Anterior cingulate cortex (tissue), 58 donors: Measurements from ENCODE around the gene SUSD6.
"Not testable (repeated sequence)": the region's sequence is repeated elsewhere in the genome, so short reads cannot be mapped to it uniquely, and the experiment has no call there.

Experiments used
- DNase-seq, 58 donors: peaks; one replicate each; lab custom pipeline; 2025; lab: John Stamatoyannopoulos, UW

The SUSD6 gene

GRCh38 chr14:69587389-69587788 is 24.0 kb upstream of the SUSD6 start:
- no peak for DNase-seq

GRCh38 chr14:69591317-69591716 is 20.1 kb upstream of the SUSD6 start:
- no peak for DNase-seq

- peak in 21 of 58 donors; percentile 4 to 54 (median 22) for DNase-seq
Observed at GRCh38 chr14:69593018-69593677, 18.2 kb upstream of the SUSD6 start.

- DNase-seq, result no peak
Observed at GRCh38 chr14:69594846-69595245, 16.6 kb upstream of the SUSD6 start.

DNA sequence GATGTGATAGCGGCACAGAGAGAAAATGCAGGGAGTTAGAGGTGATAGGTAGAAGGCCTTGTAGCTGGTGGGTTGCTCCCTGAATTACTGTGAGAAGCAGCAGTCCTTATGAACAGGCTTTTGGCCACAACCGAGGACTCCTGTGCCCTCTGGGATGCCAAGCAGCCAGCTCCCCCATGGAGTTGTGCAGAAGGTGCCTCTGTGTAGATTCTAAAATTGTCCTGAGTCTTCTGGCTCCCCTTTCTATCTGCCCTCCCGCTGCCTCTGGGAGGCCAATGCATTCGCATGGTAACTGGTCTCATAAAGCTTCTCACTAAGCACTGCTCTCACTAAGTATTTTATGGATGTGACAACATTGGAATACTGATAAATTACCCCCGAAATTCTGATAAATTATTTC is 16.1 kb upstream of the SUSD6 start:
- DNase-seq, result no peak

DNA sequence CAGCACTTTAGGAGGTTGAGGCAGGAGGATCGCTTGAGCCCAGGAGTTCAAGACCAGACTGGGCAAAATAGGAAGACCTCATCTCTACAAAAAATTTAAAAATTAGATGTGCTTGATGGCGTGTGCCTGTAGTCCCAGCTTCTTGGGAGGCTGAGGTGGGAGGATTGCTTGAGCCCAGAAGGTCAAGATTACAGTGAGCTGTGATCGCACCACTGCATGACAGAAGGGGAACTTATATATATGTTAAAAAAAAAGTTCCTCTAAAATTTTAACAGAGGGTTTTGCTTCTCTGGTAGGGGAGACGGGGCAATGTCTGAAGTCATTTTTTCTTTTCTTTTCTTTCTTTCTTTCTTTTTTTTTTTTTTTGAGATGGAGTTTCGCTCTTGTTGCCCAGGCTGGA is 12.0 kb upstream of the SUSD6 start:
- DNase-seq, result not testable (repeated sequence)

GRCh38 chr14:69600304-69600891 is 11.0 kb upstream of the SUSD6 start:
- DNase-seq, result no peak

DNA sequence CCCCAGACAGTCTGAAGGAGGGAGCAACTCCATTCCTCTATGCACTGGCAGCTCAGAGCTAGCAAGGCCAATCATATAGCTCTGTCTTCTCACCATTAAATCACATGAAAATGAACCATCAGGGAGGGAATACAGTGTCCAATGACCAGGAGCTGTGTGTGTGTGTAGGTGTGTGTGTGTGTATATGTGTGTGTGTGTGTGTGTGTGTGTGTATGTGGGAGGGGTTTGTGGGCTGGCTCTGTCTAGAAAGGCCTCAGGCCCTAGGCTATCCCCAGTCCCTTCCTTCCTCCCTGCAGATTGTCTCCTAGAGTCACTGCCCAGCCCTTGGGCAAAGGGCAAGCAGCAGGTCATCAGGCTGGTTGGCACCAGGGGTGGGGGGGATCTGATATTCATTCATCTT is 5.7 kb upstream of the SUSD6 start:
- DNase-seq, result no peak

GRCh38 chr14:69606258-69607184 is 4.9 kb upstream of the SUSD6 start:
- DNase-seq, result no peak

DNA sequence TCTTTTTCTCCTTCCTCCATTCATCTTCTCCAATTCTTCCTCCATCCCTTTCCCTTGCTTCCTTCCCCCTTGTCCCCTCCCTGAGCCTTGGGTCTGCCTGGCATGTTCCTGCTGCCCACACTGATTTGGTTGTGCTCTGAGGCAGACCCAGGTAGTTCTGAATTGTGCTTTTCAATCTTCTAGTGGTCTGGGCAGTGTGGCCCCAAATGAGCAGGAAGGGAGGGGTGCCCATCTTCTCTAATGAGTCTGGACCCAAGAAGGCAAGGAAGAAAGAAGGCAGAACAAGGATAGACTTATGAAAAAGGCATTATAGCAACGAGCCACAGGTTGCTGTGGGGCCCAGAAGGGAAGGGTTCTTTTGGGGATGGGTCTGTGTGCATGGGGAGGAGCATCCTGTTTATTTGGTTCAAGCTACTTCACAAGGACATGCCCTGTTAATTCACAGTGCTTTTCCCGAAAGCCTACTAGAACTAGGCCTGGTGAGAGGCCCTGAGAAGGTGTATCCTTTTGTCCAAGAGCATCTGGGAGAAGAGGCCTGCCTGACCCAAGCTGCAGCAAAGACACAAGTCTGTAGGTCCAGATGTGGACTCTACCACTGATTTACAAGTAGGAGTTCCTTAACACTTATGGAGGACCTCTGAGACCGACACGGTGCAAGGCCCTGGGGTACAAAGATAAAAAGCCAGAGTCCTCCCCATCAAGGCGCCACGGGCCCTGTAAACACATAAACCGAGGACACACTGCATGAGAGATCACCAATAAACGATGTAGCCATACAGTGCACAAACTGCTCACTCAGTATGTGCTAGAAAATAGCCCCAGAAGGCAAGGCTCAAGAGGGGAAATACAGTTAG is 1.1 kb upstream of the SUSD6 start:
- peak in 4 of 58 donors; percentile 20 to 50 (median 38) for DNase-seq

- DNase-seq, result peak in 7 of 58 donors; percentile 30 to 63 (median 50)
Observed at GRCh38 chr14:69610874-69611171, 573 bp upstream of the SUSD6 start.

- DNase-seq, result peak in 18 of 58 donors; percentile 11 to 48 (median 34)
Observed at GRCh38 chr14:69612014-69612782, 802 bp downstream of the SUSD6 start.

DNA sequence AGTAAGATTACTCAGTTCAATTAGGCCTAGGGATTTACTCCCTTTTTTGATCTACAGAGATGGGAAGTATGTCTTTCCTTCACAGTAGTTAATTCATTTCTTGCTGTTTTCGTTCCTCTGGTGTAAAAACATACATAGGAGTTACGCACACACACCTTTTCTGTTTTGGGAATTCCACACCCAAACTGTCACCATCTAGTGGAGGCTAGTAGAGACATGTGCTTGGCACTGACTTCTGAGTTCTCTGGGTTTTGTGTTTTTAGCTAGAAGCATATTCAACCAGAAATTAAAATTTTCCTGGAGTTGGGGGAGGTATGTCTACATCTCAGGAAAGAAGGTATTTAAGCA is 1.4 kb downstream of the SUSD6 start:
- no peak for DNase-seq

- DNase-seq, result no peak
Observed at GRCh38 chr14:69613312-69614073, 2.1 kb downstream of the SUSD6 start.

- DNase-seq, result peak in 13 of 58 donors; percentile 5 to 43 (median 19)
Observed at GRCh38 chr14:69614592-69614991, 3.2 kb downstream of the SUSD6 start.

DNA sequence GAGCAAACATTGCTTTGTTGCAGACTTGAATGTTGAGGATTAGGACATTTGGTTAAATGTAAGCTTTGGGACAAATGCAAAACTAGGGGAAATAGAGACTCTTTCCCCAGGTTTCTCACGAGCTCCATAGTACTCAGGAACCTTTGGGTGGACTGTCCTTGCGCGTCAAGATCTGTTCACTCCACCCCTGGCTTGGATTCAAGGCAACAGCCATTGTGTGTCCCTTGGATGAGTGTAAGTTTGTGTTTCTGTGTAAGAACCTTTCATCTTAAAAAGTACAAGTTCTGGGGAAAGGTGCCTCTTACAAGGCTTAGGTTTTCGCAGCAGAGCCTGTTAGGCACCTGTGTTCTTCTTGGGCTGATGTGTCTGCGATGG is 3.7 kb downstream of the SUSD6 start:
- DNase-seq, result no peak

- peak in 29 of 58 donors; percentile 7 to 65 (median 23) for DNase-seq
Observed at GRCh38 chr14:69615496-69616407, 4.4 kb downstream of the SUSD6 start.

DNA sequence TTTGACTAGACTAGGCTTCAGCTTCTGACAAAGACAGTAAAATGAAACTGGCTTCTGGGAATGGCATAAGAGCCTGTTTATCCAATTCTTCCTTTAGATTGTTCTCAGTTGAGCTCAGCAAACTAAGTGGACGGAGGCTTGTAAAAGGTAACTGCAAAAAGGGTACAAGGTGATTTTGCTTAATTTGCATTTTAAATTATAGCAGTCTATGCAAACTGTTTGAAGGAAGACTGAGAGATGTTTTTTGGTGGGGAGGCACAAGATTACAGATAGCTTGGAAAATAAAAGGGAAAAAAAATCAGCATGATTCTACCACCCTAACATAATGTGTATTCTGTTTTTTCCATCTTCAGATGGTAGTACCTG is 5.0 kb downstream of the SUSD6 start:
- no peak for DNase-seq
